ENCODE results near the gene GABRA4.

- peak in 3 of 6 experiments; percentile 28 to 43 (median 38) for TF ChIP-seq CTCF (IDR thresholded peaks at IDR 0.05)
- TF ChIP-seq POLR2A (IDR thresholded peaks at IDR 0.05) = no peak
Measured at GRCh38 chr4:47002580-47002979, 9.2 kb upstream of the GABRA4 start.
